ENCODE results near the gene PTPRT. TPM values are rescaled to one million over a fixed set of nuclear protein-coding genes. Genes with fewer than 3 reads are reported as not detected.

The PTPRT gene
- polyA plus RNA-seq, 4 donors, result 0.07 to 0.58 (median 0.27) TPM; not detected in 1

GRCh38 chr20:42441196-42441863 lies 748.4 kb downstream of the PTPRT start:
- Histone ChIP-seq H3K27me3 (ENCODE audit: control insufficient read depth in 3 of 3, insufficient read depth in 3 of 3, low read length in 3 of 3) (no peaks in the 10 kb centered on the region), H3K27ac (ENCODE audit: low read depth in 1 of 3, low read length in 2 of 3) (no peak overlapping the region), H3K4me3 (ENCODE audit: low read depth in 1 of 3, low read length in 3 of 3) (no peak overlapping the region), H3K9me3 (ENCODE audit: control insufficient read depth in 2 of 2, insufficient read depth in 1 of 2, low read depth in 1 of 2, low read length in 1 of 2) (no peaks in the 10 kb centered on the region), H3K4me1 (ENCODE audit: control insufficient read depth in 3 of 3, insufficient read depth in 2 of 3, low read depth in 1 of 3, low read length in 2 of 3) (no peaks in the 10 kb centered on the region), H3K36me3 (ENCODE audit: control insufficient read depth in 3 of 3, insufficient read depth in 2 of 3, low read depth in 1 of 3, low read length in 3 of 3) (no peaks in the 10 kb centered on the region)
- DNase-seq, result no peak
- 76 to 84% (median 80%) methylated on average over 11 of the region's 11 CpGs for WGBS, 3 donors
- no peak for FAIRE-seq

- Histone ChIP-seq H3K36me3 (ENCODE audit: control insufficient read depth in 3 of 3, insufficient read depth in 2 of 3, low read depth in 1 of 3, low read length in 3 of 3) (no peaks in the 10 kb centered on the region), H3K27me3 (ENCODE audit: control insufficient read depth in 3 of 3, insufficient read depth in 3 of 3, low read length in 3 of 3) (no peaks in the 10 kb centered on the region), H3K9me3 (ENCODE audit: control insufficient read depth in 2 of 2, insufficient read depth in 1 of 2, low read depth in 1 of 2, low read length in 1 of 2) (no peaks in the 10 kb centered on the region), H3K4me1 (ENCODE audit: control insufficient read depth in 3 of 3, insufficient read depth in 2 of 3, low read depth in 1 of 3, low read length in 2 of 3) (no peaks in the 10 kb centered on the region), H3K4me3 (ENCODE audit: low read depth in 1 of 3, low read length in 3 of 3) (no peak overlapping the region), H3K27ac (ENCODE audit: low read depth in 1 of 3, low read length in 2 of 3) (no peak overlapping the region)
- WGBS, 3 donors, result 44 to 59% (median 56%) methylated on average over 1 of the region's 1 CpG
- no peak for FAIRE-seq
- no peak for DNase-seq
These were observed 754.5 kb downstream of the PTPRT start for GRCh38 chr20:42435230-42435629.

GRCh38 chr20:42432496-42433334 lies 757.0 kb downstream of the PTPRT start:
- Histone ChIP-seq H3K4me1 (ENCODE audit: control insufficient read depth in 3 of 3, insufficient read depth in 2 of 3, low read depth in 1 of 3, low read length in 2 of 3) (no peaks in the 10 kb centered on the region), H3K27ac (ENCODE audit: low read depth in 1 of 3, low read length in 2 of 3) (no peak overlapping the region), H3K36me3 (ENCODE audit: control insufficient read depth in 3 of 3, insufficient read depth in 2 of 3, low read depth in 1 of 3, low read length in 3 of 3) (no peaks in the 10 kb centered on the region), H3K4me3 (ENCODE audit: low read depth in 1 of 3, low read length in 3 of 3) (no peak overlapping the region), H3K27me3 (ENCODE audit: control insufficient read depth in 3 of 3, insufficient read depth in 3 of 3, low read length in 3 of 3) (no peaks in the 10 kb centered on the region), H3K9me3 (ENCODE audit: control insufficient read depth in 2 of 2, insufficient read depth in 1 of 2, low read depth in 1 of 2, low read length in 1 of 2) (no peaks in the 10 kb centered on the region)
- 50 to 56% (median 55%) methylated on average over 6 of the region's 6 CpGs for WGBS, 3 donors
- no peak for DNase-seq
- no peak for FAIRE-seq

GRCh38 chr20:42430598-42430997 lies 759.1 kb downstream of the PTPRT start:
- H3K4me1 ChIP-seq (ENCODE audit: control insufficient read depth in 3 of 3, insufficient read depth in 2 of 3, low read depth in 1 of 3, low read length in 2 of 3), result no peaks in the 10 kb centered on the region
- no peak for FAIRE-seq
- no peaks in the 10 kb centered on the region for H3K36me3 ChIP-seq (ENCODE audit: control insufficient read depth in 3 of 3, insufficient read depth in 2 of 3, low read depth in 1 of 3, low read length in 3 of 3)
- H3K27me3 ChIP-seq (ENCODE audit: control insufficient read depth in 3 of 3, insufficient read depth in 3 of 3, low read length in 3 of 3), result no peaks in the 10 kb centered on the region
- H3K27ac ChIP-seq (ENCODE audit: low read depth in 1 of 3, low read length in 2 of 3), result no peak overlapping the region
- no peak for DNase-seq
- WGBS, 3 donors, result 86 to 94% (median 89%) methylated on average over 2 of the region's 2 CpGs
- H3K9me3 ChIP-seq (ENCODE audit: control insufficient read depth in 2 of 2, insufficient read depth in 1 of 2, low read depth in 1 of 2, low read length in 1 of 2), result no peaks in the 10 kb centered on the region
- H3K4me3 ChIP-seq (ENCODE audit: low read depth in 1 of 3, low read length in 3 of 3), result no peak overlapping the region

- no peak overlapping the region for H3K27ac ChIP-seq (ENCODE audit: low read depth in 1 of 3, low read length in 2 of 3)
- H3K27me3 ChIP-seq (ENCODE audit: control insufficient read depth in 3 of 3, insufficient read depth in 3 of 3, low read length in 3 of 3), result no peaks in the 10 kb centered on the region
- WGBS, 3 donors, result 72 to 79% (median 76%) methylated on average over 8 of the region's 8 CpGs
- no peaks in the 10 kb centered on the region for H3K4me1 ChIP-seq (ENCODE audit: control insufficient read depth in 3 of 3, insufficient read depth in 2 of 3, low read depth in 1 of 3, low read length in 2 of 3)
- DNase-seq, result no peak
- no peak overlapping the region for H3K4me3 ChIP-seq (ENCODE audit: low read depth in 1 of 3, low read length in 3 of 3)
- H3K36me3 ChIP-seq (ENCODE audit: control insufficient read depth in 3 of 3, insufficient read depth in 2 of 3, low read depth in 1 of 3, low read length in 3 of 3), result no peaks in the 10 kb centered on the region
- H3K9me3 ChIP-seq (ENCODE audit: control insufficient read depth in 2 of 2, insufficient read depth in 1 of 2, low read depth in 1 of 2, low read length in 1 of 2), result no peaks in the 10 kb centered on the region
- no peak for FAIRE-seq
These were observed 759.8 kb downstream of the PTPRT start for GRCh38 chr20:42429761-42430458.

GRCh38 chr20:42419814-42420532 lies 769.7 kb downstream of the PTPRT start:
- Histone ChIP-seq H3K4me1 (ENCODE audit: control insufficient read depth in 3 of 3, insufficient read depth in 2 of 3, low read depth in 1 of 3, low read length in 2 of 3) (no peaks in the 10 kb centered on the region), H3K4me3 (ENCODE audit: low read depth in 1 of 3, low read length in 3 of 3) (no peak overlapping the region), H3K36me3 (ENCODE audit: control insufficient read depth in 3 of 3, insufficient read depth in 2 of 3, low read depth in 1 of 3, low read length in 3 of 3) (no peaks in the 10 kb centered on the region), H3K9me3 (ENCODE audit: control insufficient read depth in 2 of 2, insufficient read depth in 1 of 2, low read depth in 1 of 2, low read length in 1 of 2) (no peaks in the 10 kb centered on the region), H3K27ac (ENCODE audit: low read depth in 1 of 3, low read length in 2 of 3) (no peak overlapping the region), H3K27me3 (ENCODE audit: control insufficient read depth in 3 of 3, insufficient read depth in 3 of 3, low read length in 3 of 3) (no peaks in the 10 kb centered on the region)
- 41 to 57% (median 48%) methylated on average over 15 of the region's 15 CpGs for WGBS, 3 donors
- DNase-seq (no peak), FAIRE-seq (no peak)

- no peak for FAIRE-seq
- Histone ChIP-seq H3K27me3 (ENCODE audit: control insufficient read depth in 3 of 3, insufficient read depth in 3 of 3, low read length in 3 of 3) (no peaks in the 10 kb centered on the region), H3K27ac (ENCODE audit: low read depth in 1 of 3, low read length in 2 of 3) (no peak overlapping the region), H3K4me1 (ENCODE audit: control insufficient read depth in 3 of 3, insufficient read depth in 2 of 3, low read depth in 1 of 3, low read length in 2 of 3) (no peaks in the 10 kb centered on the region), H3K9me3 (ENCODE audit: control insufficient read depth in 2 of 2, insufficient read depth in 1 of 2, low read depth in 1 of 2, low read length in 1 of 2) (no peaks in the 10 kb centered on the region), H3K4me3 (ENCODE audit: low read depth in 1 of 3, low read length in 3 of 3) (no peak overlapping the region), H3K36me3 (ENCODE audit: control insufficient read depth in 3 of 3, insufficient read depth in 2 of 3, low read depth in 1 of 3, low read length in 3 of 3) (no peaks in the 10 kb centered on the region)
- WGBS, 3 donors, result 50 to 78% (median 64%) methylated on average over 2 of the region's 2 CpGs
- no peak for DNase-seq
These were observed 782.9 kb downstream of the PTPRT start for GRCh38 chr20:42406826-42407225.

GRCh38 chr20:42402455-42402854 lies 787.3 kb downstream of the PTPRT start:
- Histone ChIP-seq H3K36me3 (ENCODE audit: control insufficient read depth in 3 of 3, insufficient read depth in 2 of 3, low read depth in 1 of 3, low read length in 3 of 3) (no peaks in the 10 kb centered on the region), H3K4me1 (ENCODE audit: control insufficient read depth in 3 of 3, insufficient read depth in 2 of 3, low read depth in 1 of 3, low read length in 2 of 3) (no peaks in the 10 kb centered on the region), H3K27me3 (ENCODE audit: control insufficient read depth in 3 of 3, insufficient read depth in 3 of 3, low read length in 3 of 3) (no peaks in the 10 kb centered on the region), H3K9me3 (ENCODE audit: control insufficient read depth in 2 of 2, insufficient read depth in 1 of 2, low read depth in 1 of 2, low read length in 1 of 2) (no peaks in the 10 kb centered on the region), H3K27ac (ENCODE audit: low read depth in 1 of 3, low read length in 2 of 3) (no peak overlapping the region), H3K4me3 (ENCODE audit: low read depth in 1 of 3, low read length in 3 of 3) (no peak overlapping the region)
- FAIRE-seq (no peak), DNase-seq (no peak)
- 70 to 83% (median 74%) methylated on average over 5 of the region's 5 CpGs for WGBS, 3 donors
